ENCODE measurements around the gene MEIS1.

DNA sequence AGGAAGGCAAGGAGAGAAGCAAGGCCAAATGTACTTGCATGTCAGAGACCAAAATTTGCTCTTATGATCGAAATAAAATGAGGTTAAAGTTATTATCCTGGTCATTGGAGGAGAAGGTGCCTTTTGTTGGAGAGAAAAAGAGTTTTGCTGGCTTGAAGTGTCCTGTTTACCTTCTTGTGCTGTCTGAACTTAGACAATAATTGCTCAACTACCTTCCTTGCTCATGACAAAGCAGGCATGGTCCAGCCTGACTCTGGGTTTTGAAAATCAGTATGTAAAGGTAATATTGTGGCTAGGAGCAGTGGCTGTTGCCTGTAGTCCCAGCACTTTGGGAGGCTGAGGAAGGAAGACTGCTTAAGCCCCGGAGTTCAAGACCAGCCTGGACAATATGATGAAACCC lies 89.1 kb downstream of the MEIS1 start:
- TF ChIP-seq, protein P1, sequence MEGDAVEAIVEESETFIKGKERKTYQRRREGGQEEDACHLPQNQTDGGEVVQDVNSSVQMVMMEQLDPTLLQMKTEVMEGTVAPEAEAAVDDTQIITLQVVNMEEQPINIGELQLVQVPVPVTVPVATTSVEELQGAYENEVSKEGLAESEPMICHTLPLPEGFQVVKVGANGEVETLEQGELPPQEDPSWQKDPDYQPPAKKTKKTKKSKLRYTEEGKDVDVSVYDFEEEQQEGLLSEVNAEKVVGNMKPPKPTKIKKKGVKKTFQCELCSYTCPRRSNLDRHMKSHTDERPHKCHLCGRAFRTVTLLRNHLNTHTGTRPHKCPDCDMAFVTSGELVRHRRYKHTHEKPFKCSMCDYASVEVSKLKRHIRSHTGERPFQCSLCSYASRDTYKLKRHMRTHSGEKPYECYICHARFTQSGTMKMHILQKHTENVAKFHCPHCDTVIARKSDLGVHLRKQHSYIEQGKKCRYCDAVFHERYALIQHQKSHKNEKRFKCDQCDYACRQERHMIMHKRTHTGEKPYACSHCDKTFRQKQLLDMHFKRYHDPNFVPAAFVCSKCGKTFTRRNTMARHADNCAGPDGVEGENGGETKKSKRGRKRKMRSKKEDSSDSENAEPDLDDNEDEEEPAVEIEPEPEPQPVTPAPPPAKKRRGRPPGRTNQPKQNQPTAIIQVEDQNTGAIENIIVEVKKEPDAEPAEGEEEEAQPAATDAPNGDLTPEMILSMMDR (IDR thresholded peaks at IDR 0.05): no peak
- TF ChIP-seq POLR2A (IDR thresholded peaks at IDR 0.05): no peak
